ENCODE results near the gene SHB. TPM values are rescaled to one million over a fixed set of nuclear protein-coding genes. Genes with fewer than 3 reads are reported as not detected.
A peak's percentile ranks its signal among the peaks of the same experiment; 100 is the strongest.

The SHB gene, protein sequence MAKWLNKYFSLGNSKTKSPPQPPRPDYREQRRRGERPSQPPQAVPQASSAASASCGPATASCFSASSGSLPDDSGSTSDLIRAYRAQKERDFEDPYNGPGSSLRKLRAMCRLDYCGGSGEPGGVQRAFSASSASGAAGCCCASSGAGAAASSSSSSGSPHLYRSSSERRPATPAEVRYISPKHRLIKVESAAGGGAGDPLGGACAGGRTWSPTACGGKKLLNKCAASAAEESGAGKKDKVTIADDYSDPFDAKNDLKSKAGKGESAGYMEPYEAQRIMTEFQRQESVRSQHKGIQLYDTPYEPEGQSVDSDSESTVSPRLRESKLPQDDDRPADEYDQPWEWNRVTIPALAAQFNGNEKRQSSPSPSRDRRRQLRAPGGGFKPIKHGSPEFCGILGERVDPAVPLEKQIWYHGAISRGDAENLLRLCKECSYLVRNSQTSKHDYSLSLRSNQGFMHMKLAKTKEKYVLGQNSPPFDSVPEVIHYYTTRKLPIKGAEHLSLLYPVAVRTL
- 54.5 TPM for total RNA-seq

DNA sequence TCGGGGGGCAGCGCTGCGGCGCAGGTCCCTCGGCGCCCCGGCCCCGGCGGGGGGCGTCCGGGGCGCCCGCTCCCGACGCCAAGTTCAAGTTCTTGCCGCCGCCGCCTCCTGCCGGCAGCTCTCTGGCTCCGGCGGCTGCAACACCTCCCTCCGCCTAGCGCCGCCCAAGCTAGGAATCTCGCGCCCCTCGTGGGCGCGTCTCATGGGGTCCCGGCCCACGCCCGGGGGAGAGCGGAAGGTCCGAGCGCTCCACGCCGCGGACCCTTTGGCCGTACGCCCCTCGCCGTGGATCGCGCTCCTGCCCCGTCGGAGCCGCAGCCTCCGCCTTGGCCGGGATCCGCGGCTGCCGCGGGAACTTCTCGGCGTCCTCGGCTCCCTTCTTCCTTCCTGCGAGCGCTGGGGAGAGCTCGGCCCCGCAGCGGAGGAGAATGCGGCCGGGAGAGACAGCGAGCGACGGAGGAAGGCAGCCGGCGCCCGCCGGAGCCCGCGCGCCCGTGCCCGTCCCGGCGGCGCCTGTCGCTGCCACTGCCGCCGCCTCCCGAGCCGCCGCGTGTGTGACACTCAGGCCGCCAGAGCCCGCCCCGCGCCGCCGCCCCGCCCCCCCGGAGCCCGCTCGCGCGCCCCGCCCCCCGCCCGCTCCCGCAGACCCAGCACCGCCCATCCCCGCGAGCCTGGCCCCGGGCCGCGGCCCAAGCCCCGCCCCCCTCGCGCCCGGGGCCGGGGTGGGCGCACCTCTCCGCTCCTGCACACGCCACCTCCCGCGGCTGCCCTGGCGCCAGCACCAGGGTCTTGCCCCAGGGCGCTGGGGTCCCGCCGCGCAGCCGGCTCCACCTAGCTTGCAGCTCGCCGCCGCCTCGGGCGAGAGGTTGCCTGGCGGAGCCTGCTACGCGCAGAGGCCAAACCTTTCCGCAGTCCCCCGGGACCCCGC lies at the start of gene SHB:
SHB (minus strand) TSS at position 527 of the 928 bp plus-strand sequence. CDS start 582 bp downstream, outside the sequence.
- DNase-seq (ENCODE audit: low spot score): peak; percentile 84

DNA sequence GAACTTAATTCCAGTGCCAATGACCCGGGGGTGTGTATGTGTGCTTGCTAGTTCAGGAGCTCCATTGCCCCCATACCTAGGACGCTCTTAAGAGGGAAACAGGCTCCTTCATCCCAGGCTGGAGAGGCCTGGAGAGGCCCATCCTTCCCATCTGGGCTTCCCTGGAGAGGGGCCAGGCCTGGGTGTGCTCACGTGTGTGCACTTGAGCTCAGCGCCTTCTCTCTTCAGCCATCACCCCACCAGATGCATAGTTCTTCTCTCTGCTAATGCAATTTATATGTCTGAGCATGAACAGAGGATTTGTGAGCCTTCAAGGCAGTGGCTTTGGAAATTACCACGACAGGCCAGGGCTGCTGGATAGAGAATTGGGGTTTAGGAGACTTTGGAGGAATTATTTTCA lies 48.6 kb upstream of the SHB start:
- DNase-seq (ENCODE audit: low spot score): no peak

DNA sequence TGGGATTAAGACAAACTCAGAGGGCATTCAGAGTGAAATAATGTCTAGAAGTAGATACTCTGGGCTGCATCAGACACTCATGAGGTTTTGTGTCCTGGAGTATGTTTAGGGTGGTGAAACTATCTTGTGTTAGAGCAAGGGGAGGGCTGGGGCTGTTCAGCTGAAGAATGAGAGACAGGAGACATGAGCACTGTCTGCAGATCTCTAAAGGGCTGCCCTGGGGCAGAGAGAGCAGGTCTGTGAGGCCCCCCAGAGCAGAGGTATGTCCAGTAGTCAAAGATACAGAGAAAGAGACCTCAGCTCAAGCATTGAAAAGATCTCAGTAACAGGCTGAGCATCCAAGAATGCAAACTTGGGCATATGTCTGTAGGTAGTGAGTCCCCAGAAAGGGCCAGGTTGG lies 45.9 kb upstream of the SHB start:
- no peak for DNase-seq (ENCODE audit: low spot score)

DNA sequence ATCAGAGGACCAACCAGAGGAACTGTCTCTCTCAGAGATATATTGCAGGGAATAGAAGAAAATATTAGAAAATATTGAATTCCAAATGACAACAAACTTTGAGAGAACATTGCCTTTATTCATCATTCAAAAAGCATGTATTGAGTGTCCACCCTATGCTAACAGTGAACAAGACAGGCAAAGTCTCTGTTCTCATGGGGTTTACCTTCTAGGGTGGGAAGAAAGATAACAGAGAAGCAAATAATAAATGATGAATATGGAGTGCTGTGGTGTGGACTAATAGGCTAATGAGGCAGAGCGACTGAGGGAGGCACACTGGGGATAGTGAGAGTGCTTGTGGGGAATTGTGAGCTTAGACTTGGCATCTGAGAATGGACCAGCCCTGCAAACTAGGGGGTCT lies 43.4 kb upstream of the SHB start:
- no peak for DNase-seq (ENCODE audit: low spot score)

DNA sequence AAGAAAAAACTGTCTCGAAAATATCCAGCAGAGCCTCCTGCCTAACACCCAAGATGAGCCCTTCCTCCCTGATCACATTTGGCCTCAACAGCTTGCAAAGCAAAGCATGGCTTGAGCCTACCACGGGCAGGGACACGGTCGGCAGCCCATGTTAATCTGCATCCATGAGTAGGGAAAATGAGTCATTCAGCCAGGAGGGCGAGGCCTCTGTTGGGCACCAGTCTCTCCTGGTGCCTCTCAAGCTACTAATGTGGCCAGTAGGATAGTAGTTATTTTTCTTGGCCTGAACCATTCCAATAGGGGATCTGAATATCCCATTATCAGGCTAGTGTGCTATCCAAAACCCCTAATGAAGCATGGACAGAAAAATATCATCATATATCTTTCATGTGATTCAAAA lies 43.0 kb upstream of the SHB start:
- DNase-seq (ENCODE audit: low spot score): no peak

DNA sequence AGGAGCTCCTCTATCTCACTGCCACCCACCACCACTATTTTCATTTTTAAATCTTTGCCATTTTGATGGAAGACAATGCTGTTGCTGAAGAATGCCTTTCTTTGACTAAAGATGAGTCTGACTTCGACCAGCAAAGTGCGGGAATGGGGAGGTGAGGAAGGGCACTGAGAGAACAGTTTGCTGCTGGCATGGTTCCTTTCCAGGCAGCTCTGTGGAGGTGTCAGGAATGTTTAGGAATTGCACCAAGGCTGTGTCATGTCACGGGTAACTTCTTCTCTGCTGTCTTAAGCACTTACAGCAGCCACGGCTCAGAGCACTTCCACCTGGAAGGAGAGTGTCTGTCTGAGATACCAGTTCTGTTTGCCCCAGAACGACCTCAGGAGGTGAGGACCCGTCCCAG lies 41.4 kb upstream of the SHB start:
- no peak for DNase-seq (ENCODE audit: low spot score)

DNA sequence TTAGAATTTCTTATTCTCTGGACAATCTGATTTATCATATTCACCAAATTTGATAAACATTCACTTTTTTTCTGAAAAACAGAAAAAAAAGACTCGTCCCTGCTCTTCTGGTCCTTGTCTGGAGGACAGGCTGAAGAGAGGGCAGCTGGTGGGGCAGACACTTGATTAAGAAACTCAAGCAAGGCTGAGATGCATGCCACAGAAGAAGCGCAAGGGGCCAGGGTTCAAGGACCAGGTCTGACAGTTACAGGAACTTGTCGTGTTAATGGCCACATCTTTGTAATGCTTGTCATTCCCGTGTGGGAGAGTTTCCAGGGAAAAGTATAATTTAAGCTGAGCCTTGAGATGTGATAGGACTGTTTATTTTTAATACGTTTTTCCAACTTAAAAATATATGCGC lies 40.6 kb upstream of the SHB start:
- no peak for DNase-seq (ENCODE audit: low spot score)

DNA sequence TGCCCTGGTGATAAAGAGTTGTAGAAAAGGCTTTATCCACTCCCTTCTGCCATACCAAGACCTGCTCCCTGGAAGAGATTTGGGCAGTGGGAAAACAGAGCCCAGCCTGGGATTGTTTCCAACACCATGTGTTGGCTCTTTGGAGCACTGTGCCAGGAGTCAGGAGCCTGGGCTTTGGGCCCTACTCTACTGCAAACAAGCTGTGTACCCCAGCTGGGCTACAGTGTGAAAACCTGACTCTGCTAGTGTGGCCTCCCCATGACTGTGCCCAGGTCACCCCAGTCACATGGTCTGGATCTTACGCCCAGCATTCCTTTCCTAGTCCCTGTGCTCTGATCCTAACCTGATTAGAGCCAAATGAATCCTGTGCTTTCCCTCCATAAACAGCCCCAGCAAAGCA lies 39.3 kb upstream of the SHB start:
- no peak for DNase-seq (ENCODE audit: low spot score)

DNA sequence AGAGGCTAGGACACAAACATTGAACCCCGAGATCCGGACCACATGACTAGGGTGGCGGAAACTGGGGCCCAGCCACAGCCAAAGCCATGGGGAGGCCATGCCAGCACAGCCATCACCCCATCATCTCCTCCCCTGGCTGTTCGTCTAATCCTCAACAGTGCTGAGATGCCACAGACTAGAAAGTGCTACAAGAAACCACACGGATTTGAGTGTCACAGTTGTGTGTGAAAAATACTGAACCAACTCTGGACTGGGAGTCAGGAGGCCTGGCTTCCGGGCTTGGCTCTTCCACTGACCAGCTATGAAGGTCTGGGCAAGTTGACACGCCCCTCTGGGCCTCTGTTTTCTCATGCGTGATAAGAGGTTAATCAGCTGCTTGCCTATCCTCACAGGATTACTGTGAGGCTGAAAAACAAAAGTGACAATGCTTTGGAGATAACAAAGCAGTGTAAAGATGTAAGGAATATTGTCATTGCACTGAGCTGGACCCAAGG lies 38.8 kb upstream of the SHB start:
- DNase-seq (ENCODE audit: low spot score): peak; percentile 33

DNA sequence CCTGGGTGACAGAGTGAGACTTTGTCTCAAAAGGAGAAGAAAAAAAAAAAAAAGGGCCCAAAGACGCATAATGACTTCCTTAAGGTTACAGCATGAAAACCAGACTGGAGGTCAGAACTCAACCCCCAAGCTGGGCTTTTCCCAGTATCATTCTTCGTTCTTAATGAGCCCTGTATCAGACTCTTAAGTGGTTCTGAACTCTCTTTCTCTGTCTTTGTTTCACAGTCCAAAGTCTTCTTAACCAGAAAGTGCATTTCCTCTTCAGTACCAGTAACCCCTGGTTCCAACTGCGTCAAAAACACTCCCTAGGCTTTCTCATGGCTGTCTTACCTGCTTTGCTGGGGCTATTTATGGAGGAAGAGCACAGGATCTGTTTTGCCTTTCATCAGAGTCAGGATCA lies 38.4 kb upstream of the SHB start:
- no peak for DNase-seq (ENCODE audit: low spot score)

DNA sequence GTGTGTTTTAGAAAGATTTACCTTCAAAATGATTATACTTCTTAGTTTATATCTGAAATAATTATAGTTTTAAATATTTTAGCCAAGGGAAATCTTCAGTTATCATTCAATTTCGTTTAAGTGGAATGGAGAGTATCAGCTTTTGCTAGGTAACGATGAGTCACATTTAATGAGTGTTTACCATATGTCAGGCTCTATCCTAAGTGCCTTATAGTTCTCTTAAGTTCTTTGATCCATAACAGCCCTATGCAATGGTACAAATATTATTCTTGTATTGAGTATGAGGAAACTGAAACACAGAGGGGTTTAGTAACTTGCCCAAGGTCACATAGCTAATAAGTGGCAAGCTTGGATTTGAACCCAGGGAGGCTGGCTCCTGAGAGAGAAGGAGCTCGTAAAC lies 37.5 kb upstream of the SHB start:
- DNase-seq (ENCODE audit: low spot score): no peak

DNA sequence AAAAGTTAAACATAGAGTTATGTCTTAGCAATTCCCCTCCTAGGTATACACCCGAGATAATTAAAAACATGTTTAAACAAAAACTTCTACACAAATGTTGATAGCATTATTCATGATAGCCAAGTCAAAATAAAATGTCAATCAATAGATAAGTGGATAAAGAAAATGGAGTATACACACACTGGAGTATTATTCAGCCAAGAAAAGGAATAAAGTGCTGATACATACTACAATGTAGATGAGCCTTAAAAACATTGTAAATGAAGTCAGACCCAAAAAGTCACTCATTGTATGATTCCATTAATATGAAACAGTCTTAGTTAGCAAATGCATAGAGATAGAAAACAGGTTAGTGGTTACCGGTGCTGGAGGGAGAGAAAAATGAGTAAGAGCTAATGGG lies 34.3 kb upstream of the SHB start:
- DNase-seq (ENCODE audit: low spot score): no peak

DNA sequence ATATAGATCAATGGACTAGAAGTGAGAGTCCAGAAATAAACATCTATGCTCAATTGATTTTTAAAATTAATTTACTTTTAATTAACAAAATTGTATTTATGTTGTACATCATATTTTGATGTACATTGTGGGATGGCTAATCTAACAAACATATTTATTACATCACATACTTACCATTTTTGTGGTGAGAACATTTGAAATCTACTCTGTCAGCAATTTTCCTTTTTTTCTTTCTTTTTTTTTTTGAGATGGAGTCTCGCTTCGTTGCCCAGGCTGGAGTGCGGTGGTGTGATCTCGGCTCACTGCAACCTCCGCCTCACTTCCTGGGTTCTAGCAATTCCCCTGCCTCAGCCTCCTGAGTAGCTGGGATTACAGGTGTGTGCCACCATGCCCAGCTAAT lies 32.4 kb upstream of the SHB start:
- no peak for DNase-seq (ENCODE audit: low spot score)

DNA sequence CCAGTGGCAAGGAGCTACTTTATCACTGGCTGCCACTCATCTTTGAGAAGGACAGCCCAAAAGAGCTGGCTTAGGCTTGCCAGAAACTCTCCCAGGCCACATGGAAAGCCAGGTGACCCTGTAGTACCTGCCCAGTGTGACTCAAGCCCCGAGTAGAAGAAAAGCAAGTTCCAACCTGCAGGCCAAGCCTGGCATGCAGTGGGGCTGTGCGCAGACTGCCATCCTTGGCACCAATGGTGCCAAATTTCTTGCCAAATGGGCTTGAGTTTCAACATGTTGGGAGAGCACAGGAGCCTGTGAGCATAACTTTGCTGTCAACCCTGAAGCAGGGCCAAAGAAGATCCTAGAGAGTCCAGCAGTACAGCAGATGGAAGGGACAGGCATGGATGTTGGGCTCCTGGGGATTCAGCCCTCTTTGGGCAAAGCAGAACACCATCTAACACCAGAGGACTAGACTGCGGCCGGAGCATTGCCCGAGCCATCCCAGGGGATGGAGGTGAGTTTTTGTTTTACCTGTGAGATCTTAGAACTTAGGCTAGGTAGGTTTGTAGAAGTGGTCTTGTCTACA lies 27.3 kb upstream of the SHB start:
- DNase-seq (ENCODE audit: low spot score): no peak

DNA sequence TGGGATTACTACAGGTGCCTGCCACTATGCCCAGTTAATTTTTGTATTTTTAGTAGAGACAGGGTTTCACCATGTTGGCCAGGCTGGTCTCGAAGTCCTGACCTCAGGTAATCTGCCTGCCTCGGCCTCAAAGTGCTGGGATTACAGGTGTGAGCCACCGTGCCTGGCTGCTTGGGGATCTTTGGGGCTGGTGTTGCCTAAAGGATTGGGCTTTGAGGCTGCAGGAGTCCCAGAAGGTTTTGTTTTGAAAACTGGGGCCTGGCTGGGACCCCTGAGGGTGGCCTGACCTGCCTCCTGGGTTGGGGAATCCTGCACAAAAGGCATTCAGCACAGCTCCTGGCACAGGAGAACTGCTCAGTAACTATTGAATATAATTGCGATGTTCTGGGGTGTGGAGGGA lies 25.1 kb upstream of the SHB start:
- DNase-seq (ENCODE audit: low spot score): no peak

DNA sequence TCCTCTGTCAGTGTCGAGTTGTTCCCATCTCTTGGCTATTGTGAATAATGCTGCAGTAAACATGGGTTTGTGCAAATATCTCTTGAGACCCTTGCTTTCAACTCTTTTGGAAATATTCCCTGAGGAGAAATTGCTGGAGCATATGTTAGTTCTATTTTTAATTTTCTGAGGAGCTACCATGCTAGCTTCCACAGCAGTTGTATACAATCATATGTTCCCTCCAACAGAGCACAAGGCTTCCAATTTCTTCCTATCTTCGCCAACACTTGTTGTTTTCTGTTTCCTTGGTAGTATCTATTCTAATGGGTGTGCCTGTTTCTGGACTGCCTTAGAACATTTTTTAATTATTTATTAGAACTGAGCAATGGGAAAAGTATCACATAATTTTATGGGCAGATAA lies 23.6 kb upstream of the SHB start:
- no peak for DNase-seq (ENCODE audit: low spot score)

DNA sequence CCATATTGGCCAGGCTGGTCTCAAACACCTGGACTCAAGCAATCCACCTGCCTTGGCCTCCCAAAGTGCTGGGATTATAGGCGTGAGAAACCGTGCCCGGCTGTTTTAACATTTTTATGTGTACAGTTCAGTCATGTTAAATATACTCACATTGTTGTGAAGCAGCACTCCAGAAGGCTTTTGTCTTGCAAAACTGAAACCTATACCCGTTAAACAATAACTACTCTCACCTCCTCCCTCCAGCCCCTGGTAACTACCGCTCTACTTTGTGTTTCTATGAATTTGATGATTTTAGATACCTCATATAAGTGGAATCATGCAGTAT lies 23.1 kb upstream of the SHB start:
- DNase-seq (ENCODE audit: low spot score): no peak

DNA sequence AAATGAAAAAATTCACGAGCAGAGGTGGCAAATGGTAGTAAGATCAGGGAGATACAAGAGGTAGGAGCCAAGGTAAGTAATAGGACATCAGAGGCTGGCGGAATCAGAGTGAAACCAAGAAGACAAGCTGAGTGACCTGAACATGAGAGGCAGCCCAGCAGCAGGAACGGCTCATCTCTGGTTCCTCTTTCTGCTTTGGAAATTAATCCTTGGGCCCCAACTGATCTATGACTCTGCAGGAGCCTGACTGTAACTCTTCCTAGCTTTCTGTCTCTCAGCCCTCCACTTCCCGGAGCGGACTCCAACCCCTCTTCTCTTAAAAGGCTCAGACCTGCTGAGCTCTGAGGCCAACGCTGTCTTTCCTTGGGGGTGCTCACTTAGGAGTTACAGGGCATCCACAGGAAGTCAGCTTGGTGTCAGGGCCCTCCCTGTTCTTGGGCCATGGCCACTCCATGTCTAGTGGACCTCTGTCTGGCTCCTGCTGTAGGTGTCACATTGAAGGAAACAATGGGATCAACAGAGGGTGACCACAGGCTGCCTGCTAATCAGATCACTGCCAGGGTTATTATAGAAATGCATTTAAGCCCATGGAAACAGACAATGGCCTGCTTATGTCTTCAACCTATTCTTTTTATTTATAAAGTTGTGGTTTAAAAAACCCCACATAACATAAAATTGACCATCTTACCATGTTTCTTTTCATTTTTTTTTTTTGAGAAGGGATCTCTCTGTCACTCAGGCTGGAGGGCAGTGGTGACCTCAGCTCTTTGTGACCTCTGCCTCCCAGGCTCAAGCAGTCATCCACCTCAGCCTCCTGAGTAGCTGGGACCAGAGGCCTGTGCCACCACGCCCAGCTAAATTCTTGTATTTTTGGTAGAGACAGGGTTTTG lies 22.5 kb upstream of the SHB start:
- DNase-seq (ENCODE audit: low spot score): no peak

DNA sequence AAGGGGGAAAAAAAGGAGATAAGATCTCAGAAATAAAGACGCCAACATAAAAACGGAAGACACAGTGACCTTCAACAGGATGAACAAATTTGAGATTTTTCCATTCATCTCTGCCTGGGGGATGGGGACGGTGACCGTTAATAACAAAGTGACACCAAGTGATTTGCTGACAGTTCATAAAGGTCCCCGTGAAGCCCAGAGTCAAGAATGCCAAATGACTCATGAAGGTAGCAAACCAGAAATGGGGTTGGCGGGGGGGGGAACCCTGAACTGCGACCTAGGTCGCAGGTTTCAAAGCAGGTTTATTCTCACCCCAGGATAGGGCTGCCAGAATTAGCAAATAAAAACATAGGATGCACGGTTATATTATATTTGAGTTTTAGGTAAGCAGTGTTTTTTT lies 21.1 kb upstream of the SHB start:
- no peak for DNase-seq (ENCODE audit: low spot score)

DNA sequence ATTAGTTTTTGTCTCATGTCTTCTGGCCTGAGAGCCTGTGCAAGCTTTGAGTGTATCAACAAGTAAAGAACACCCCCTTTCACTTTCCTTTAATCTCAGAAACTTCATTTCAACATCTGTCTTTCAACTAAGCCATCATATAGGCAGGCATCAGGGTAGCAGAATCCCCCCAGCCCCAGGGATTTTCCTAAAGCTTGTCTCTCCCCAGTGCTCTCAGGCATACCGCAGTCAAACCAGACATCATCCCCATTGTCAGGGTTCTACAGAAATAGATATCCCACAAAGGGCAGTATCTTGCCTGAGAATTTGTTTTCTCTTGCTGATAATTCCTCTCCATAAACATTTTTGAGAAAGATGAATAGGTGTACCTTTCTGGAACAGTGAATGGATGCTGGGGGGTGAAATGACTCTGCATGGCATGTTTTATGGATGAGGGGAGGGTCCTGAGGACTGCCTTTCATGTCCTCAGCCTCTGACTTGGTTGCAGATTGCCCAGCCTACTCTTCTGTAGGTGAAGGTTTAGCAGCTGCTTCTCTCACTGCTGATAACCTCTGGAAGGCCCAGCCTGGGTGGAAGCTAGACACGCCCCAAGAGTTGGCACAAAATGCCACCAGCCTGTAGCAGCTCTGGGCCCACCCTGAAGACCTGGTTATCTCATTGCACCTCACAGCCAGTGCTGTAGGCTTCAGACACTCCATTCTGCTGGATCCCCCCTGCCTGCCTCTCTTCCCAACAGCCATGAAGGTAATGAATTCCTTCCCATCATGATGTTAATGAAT lies 20.5 kb upstream of the SHB start:
- no peak for DNase-seq (ENCODE audit: low spot score)
